B cell (primary cell): Measurements from ENCODE around the gene GLIS1. TPM values are rescaled to one million over a fixed set of nuclear protein-coding genes. Genes with fewer than 3 reads are reported as not detected.

Source experiments
- ATAC-seq: fragments of 200-7000 bp; cut with Tn5 transposase; one replicate; pipeline ENCODE4 v1.10.0; 2021; ENCODE audit warnings: low read depth, mild to moderate bottlenecking, moderate number of reproducible peaks, moderate library complexity
- CTCF ChIA-PET: fragments of 350-600 bp; sonication (Branson Sonifier 250); formaldehyde crosslinking; loops from one replicate; lab custom pipeline; 2021; ENCODE audit warnings: antibody characterized with exemption, inconsistent platforms; lab: Charles Lee
- POLR2A ChIA-PET: fragments of 350-600 bp; sonication (Branson Sonifier 250); formaldehyde crosslinking; loops from one replicate; lab custom pipeline; 2021; ENCODE audit warnings: antibody characterized with exemption; lab: Charles Lee
- DNase-seq: peaks from one replicate; pipeline ENCODE4 v3.0.0; 2013
- H2AFZ ChIP-seq: 2 replicates; pipeline ENCODE4 v1.6.1; 2012; ENCODE audit warnings: mild to moderate bottlenecking, low read depth, low read length; ENCODE audit not compliant: insufficient read depth, poor library complexity, severe bottlenecking
- H3K27ac ChIP-seq, 2 donors: 1 replicate in 1 of 2; 2 replicates in 1 of 2; pipeline ENCODE4 v1.5.1; 2012 to 2013; ENCODE audit warnings: low read length in 2 of 2, mild to moderate bottlenecking in 2 of 2, moderate library complexity in 1 of 2
- H3K27me3 ChIP-seq, 4 experiments: fragments of 200-600 bp in 1 of 4; sonication (generic) in 1 of 4; replicated peaks in 1 of 4; 1 replicate in 2 of 4; 2 replicates in 2 of 4; pipeline versions ENCODE4 v1.6.1 to v1.7.0; 2013 to 2016; ENCODE audit warnings: low read length in 3 of 4, mild to moderate bottlenecking in 2 of 4, mixed read lengths in 1 of 4, moderate library complexity in 1 of 4; ENCODE audit not compliant: insufficient read depth in 4 of 4, control insufficient read depth in 3 of 4; ENCODE audit errors: control extremely low read depth in 1 of 4
- H3K36me3 ChIP-seq, 2 experiments: replicated peaks in 1 of 2; 1 replicate in 1 of 2; 2 replicates in 1 of 2; pipeline versions ENCODE4 v1.6.1 to v1.7.1; 2013; ENCODE audit warnings: low read length in 1 of 2; ENCODE audit not compliant: insufficient read depth in 2 of 2, control insufficient read depth in 1 of 2; ENCODE audit errors: control extremely low read depth in 1 of 2, extremely low read depth in 1 of 2
- H3K4me1 ChIP-seq, 2 donors: fragments of 200-600 bp in 1 of 2; sonication (generic) in 1 of 2; 1 replicate in 1 of 2; 2 replicates in 1 of 2; pipeline versions ENCODE4 v1.5.1 to v1.6.1; 2013 to 2017; ENCODE audit warnings: low read length in 2 of 2; ENCODE audit not compliant: control insufficient read depth in 2 of 2, insufficient read depth in 2 of 2
- H3K4me2 ChIP-seq: replicated peaks from 2 replicates; pipeline ENCODE3; 2012; ENCODE audit warnings: mild to moderate bottlenecking, low read depth, low read length; ENCODE audit not compliant: poor library complexity, severe bottlenecking
- H3K4me3 ChIP-seq, 5 experiments: fragments of 200-600 bp in 1 of 5; sonication (generic) in 1 of 5; 1 replicate in 3 of 5; 2 replicates in 2 of 5; pipeline versions ENCODE4 v1.5.1 to v1.7.0; 2011 to 2016; ENCODE audit warnings: low read length in 4 of 5, mild to moderate bottlenecking in 4 of 5, low read depth in 2 of 5, control low read depth in 1 of 5, moderate library complexity in 1 of 5; ENCODE audit not compliant: insufficient read depth in 1 of 5; ENCODE audit errors: control extremely low read depth in 1 of 5, extremely low read depth in 1 of 5
- H3K79me2 ChIP-seq: fragments of 200-600 bp; sonication (generic); one replicate; pipeline ENCODE4 v1.6.0; 2016; ENCODE audit warnings: low read length; ENCODE audit not compliant: control insufficient read depth, insufficient read depth
- H3K9ac ChIP-seq: fragments of 200-600 bp; sonication (generic); 2 replicates; pipeline ENCODE4 v1.6.1; 2017; ENCODE audit warnings: mild to moderate bottlenecking, low read length, moderate library complexity
- H3K9me3 ChIP-seq, 3 donors: one replicate each; pipeline versions ENCODE4 v1.6.1 to v1.7.1; 2013; ENCODE audit warnings: low read length in 2 of 3; ENCODE audit not compliant: control insufficient read depth in 2 of 3, insufficient read depth in 1 of 3; ENCODE audit errors: control extremely low read depth in 1 of 3
- H4K20me1 ChIP-seq: 2 replicates; pipeline ENCODE4 v1.6.0; 2012; ENCODE audit warnings: mild to moderate bottlenecking, low read length; ENCODE audit not compliant: insufficient read depth, control insufficient read depth, poor library complexity, severe bottlenecking
- H3K27ac Mint-ChIP-seq: one replicate; pipeline ENCODE4 v1.8.0; 2021; ENCODE audit warnings: mixed read lengths
- H3K27me3 Mint-ChIP-seq: one replicate; pipeline ENCODE4 v1.8.0; 2021; ENCODE audit warnings: mixed read lengths
- H3K4me1 Mint-ChIP-seq: one replicate; pipeline ENCODE4 v1.8.0; 2021; ENCODE audit warnings: mixed read lengths
- H3K4me3 Mint-ChIP-seq: one replicate; pipeline ENCODE4 v1.8.0; 2021; ENCODE audit warnings: mixed read lengths
- H3K9me3 Mint-ChIP-seq: one replicate; pipeline ENCODE4 v1.8.0; 2022; ENCODE audit warnings: mixed read lengths; ENCODE audit not compliant: insufficient read depth
- CTCF ChIP-seq: fragments of 200-600 bp; IDR thresholded peaks from one replicate; pipeline ENCODE4 v1.8.0; 2022; ENCODE audit warnings: antibody characterized with exemption, mild to moderate bottlenecking
- EZH2 ChIP-seq: IDR thresholded peaks from 2 replicates; pipeline ENCODE4 v1.6.1; 2012; ENCODE audit warnings: borderline replicate concordance, low read depth, mild to moderate bottlenecking, moderate library complexity, low read length; ENCODE audit not compliant: insufficient read depth, poor library complexity, severe bottlenecking
- WGBS: methylation state at CpG from one replicate; pipeline ENCODE4 v1.1.5; 2013; ENCODE audit warnings: missing lambda C conversion rate; ENCODE audit not compliant: insufficient coverage; 5-methylcytosine and 5-hydroxymethylcytosine counted together
- intact Hi-C: fragments of 100-400 bp; cut with micrococcal nuclease; formaldehyde crosslinking; loops from one replicate; pipeline ENCODE4 v1.10.0; 2022
- polyA plus RNA-seq: library from polyadenylated mRNA; depleted of rRNA; stranded (reverse); fragments of >200 nt; gene quantifications from 2 replicates; pipeline ENCODE4 v1.2.3, GENCODE V29; 2012
- total RNA-seq, 2 donors: library from RNA; stranded (reverse); fragments of 120-200 nt in 1 of 2; gene quantifications; 1 replicate in 1 of 2; 2 replicates in 1 of 2; pipeline versions ENCODE4 v1.2.3 to v1.2.4, GENCODE V29; 2013 to 2022

The GLIS1 gene
- total and polyA plus RNA-seq, 2 donors (not counting 1 experiment from before 2014, with no cell fraction given): not detected

- no peaks in the 10 kb centered on the region for H3K27me3 Mint-ChIP-seq
- H3K79me2 ChIP-seq: no peaks in the 10 kb centered on the region
- no peak overlapping the region for H3K27ac ChIP-seq
- H3K4me1 Mint-ChIP-seq: no peaks in the 10 kb centered on the region
- no peak overlapping the region for H3K27ac Mint-ChIP-seq
- TF ChIP-seq CTCF (no peak), EZH2 (no peak)
- H3K9ac ChIP-seq: no peak overlapping the region
- WGBS: 75% methylated on average over 19 of the region's 22 CpGs
- DNase-seq: no peak
- H3K27me3 ChIP-seq: no peaks in the 10 kb centered on the region
- ATAC-seq: no peak
- no peak overlapping the region for H3K4me3 Mint-ChIP-seq
- H3K9me3 Mint-ChIP-seq: no peaks in the 10 kb centered on the region
- no peak overlapping the region for H2AFZ ChIP-seq
- no peaks in the 10 kb centered on the region for H3K4me1 ChIP-seq
- no peak overlapping the region for H3K4me3 ChIP-seq
- intact Hi-C loops: no loop called here
- POLR2A ChIA-PET: no interaction called here
- H3K4me2 ChIP-seq: no peak overlapping the region
- CTCF ChIA-PET: no interaction called here
- H3K9me3 ChIP-seq: no peaks in the 10 kb centered on the region
- H3K36me3 ChIP-seq: no peaks in the 10 kb centered on the region
- H4K20me1 ChIP-seq: no peaks in the 10 kb centered on the region
Measured at GRCh38 chr1:53512807-53513755, 225.9 kb downstream of the GLIS1 start.
